GM19438 (cell line): Measurements from ENCODE around the gene SLX9.

ENCODE experiments used
- ATAC-seq: cut with Tn5 transposase; IDR thresholded peaks from one replicate; pipeline ENCODE4 v1.9.1; 2021; ENCODE audit warnings: low read depth; ENCODE audit not compliant: unreplicated experiment

Gene SLX9

GRCh38 chr21:44999428-44999971 lies 59.7 kb downstream of the SLX9 start:
- no peak for ATAC-seq

- ATAC-seq: no peak
Measured at GRCh38 chr21:44999972-45000636, 60.3 kb downstream of the SLX9 start.

- ATAC-seq: no peak
Measured at GRCh38 chr21:45000637-45001133, 60.9 kb downstream of the SLX9 start.

GRCh38 chr21:45001134-45002095 lies 61.6 kb downstream of the SLX9 start:
- no peak for ATAC-seq

GRCh38 chr21:45002381-45003204 lies 62.8 kb downstream of the SLX9 start:
- ATAC-seq: no peak

- ATAC-seq: no peak
Measured at GRCh38 chr21:45003331-45004058, 63.7 kb downstream of the SLX9 start.

- ATAC-seq: no peak
Measured at GRCh38 chr21:45004059-45004422, 64.2 kb downstream of the SLX9 start.

- ATAC-seq: no peak
Measured at GRCh38 chr21:45004481-45005247, 64.8 kb downstream of the SLX9 start.

GRCh38 chr21:45006536-45007095 lies 66.8 kb downstream of the SLX9 start:
- ATAC-seq: no peak

- no peak for ATAC-seq
Measured at GRCh38 chr21:45009616-45010015, 69.8 kb downstream of the SLX9 start.

GRCh38 chr21:45010096-45010495 lies 70.3 kb downstream of the SLX9 start:
- no peak for ATAC-seq

GRCh38 chr21:45010860-45011259 lies 71.0 kb downstream of the SLX9 start:
- no peak for ATAC-seq

- no peak for ATAC-seq
Measured at GRCh38 chr21:45011426-45011825, 71.6 kb downstream of the SLX9 start.

- no peak for ATAC-seq
Measured at GRCh38 chr21:45011911-45012661, 72.3 kb downstream of the SLX9 start.

- no peak for ATAC-seq
Measured at GRCh38 chr21:45012662-45013259, 72.9 kb downstream of the SLX9 start.

- ATAC-seq: no peak
Measured at GRCh38 chr21:45013260-45013841, 73.5 kb downstream of the SLX9 start.

GRCh38 chr21:45014747-45015468 lies 75.1 kb downstream of the SLX9 start:
- no peak for ATAC-seq
